HEK293T (cell line): ENCODE measurements around the gene GPR137B.

Experiments used
- ARNT ChIP-seq: fragments of 450-650 bp; IDR thresholded peaks from 2 replicates; pipeline ENCODE4 v1.6.1; 2017; ENCODE audit warnings: mild to moderate bottlenecking
- BHLHE40 ChIP-seq: fragments of 450-650 bp; IDR thresholded peaks from 2 replicates; pipeline ENCODE4 v1.6.1; 2016; ENCODE audit warnings: mild to moderate bottlenecking, moderate library complexity, borderline replicate concordance
- CTBP1 ChIP-seq: fragments of 450-650 bp; IDR thresholded peaks from 2 replicates; pipeline ENCODE4 v1.6.1; 2016; ENCODE audit warnings: borderline replicate concordance
- ELF4 ChIP-seq: fragments of 450-650 bp; IDR thresholded peaks from 2 replicates; pipeline ENCODE4 v1.6.1; 2017; ENCODE audit warnings: antibody characterized with exemption
- FOXA1 ChIP-seq: fragments of 450-650 bp; IDR thresholded peaks from 2 replicates; pipeline ENCODE4 v1.6.1; 2016; ENCODE audit warnings: mild to moderate bottlenecking
- FOXK2 ChIP-seq: fragments of 450-650 bp; IDR thresholded peaks from 2 replicates; pipeline ENCODE4 v1.6.1; 2016; ENCODE audit warnings: mild to moderate bottlenecking
- FOXM1 ChIP-seq: fragments of 450-650 bp; IDR thresholded peaks from 2 replicates; pipeline ENCODE4 v1.6.1; 2017; ENCODE audit warnings: mild to moderate bottlenecking, borderline replicate concordance
- HDGF ChIP-seq: fragments of 450-650 bp; IDR thresholded peaks from 2 replicates; pipeline ENCODE4 v1.6.1; 2017; ENCODE audit warnings: antibody characterized with exemption, borderline replicate concordance
- SP1 ChIP-seq: fragments of 450-650 bp; IDR thresholded peaks from 2 replicates; pipeline ENCODE4 v1.6.1; 2017
- TARDBP ChIP-seq: fragments of 450-650 bp; IDR thresholded peaks from 2 replicates; pipeline ENCODE4 v1.6.1; 2016

- TF ChIP-seq ARNT: no peak
- no peak for TF ChIP-seq BHLHE40
- TF ChIP-seq CTBP1: no peak
- TF ChIP-seq HDGF: no peak
- TF ChIP-seq FOXM1: no peak
- TF ChIP-seq FOXK2: no peak
- TF ChIP-seq FOXA1: no peak
- no peak for TF ChIP-seq TARDBP
- TF ChIP-seq SP1: no peak
- no peak for TF ChIP-seq ELF4
Measured at GRCh38 chr1:236102611-236103010, 39.7 kb upstream of the GPR137B start.
